Keratinocyte (primary cell): ENCODE measurements around the gene PTBP3.

Source experiments
- CTCF ChIP-seq, 3 experiments: IDR thresholded peaks in 1 of 3; conservative IDR thresholded peaks in 1 of 3; optimal IDR thresholded peaks in 1 of 3; 2 replicates in 2 of 3; 3 replicates in 1 of 3; pipeline versions ENCODE3 to v1.5.1; 2011; ENCODE audit warnings: low read length in 3 of 3, mild to moderate bottlenecking in 3 of 3, moderate library complexity in 2 of 3, control low read depth in 1 of 3, inconsistent platforms in 1 of 3; ENCODE audit not compliant: insufficient read depth in 2 of 3; ENCODE audit errors: extremely low read depth in 1 of 3
- EZH2 ChIP-seq: IDR thresholded peaks from one replicate; pipeline ENCODE4 v1.6.1; 2012; ENCODE audit warnings: inconsistent platforms, mild to moderate bottlenecking, low read length, moderate library complexity

GRCh38 chr9:112301420-112301819 is 32.0 kb downstream of the PTBP3 start:
- no peak for TF ChIP-seq CTCF (optimal IDR thresholded peaks at IDR 0.05 in 1 of 3, IDR thresholded peaks at IDR 0.05 in 1 of 3, conservative IDR thresholded peaks at IDR 0.05 in 1 of 3; ENCODE audit: extremely low read depth in 1 of 3, insufficient read depth in 2 of 3, low read length in 3 of 3)
- no peak for TF ChIP-seq EZH2
